B cell (primary cell): ENCODE data around the gene TPCN2. TPM values are rescaled to one million over a fixed set of nuclear protein-coding genes. Genes with fewer than 3 reads are reported as not detected.

Experiments
- ATAC-seq: fragments of 200-7000 bp; cut with Tn5 transposase; one replicate; pipeline ENCODE4 v1.10.0; 2021; ENCODE audit warnings: low read depth, mild to moderate bottlenecking, moderate number of reproducible peaks, moderate library complexity
- CTCF ChIA-PET: fragments of 350-600 bp; sonication (Branson Sonifier 250); formaldehyde crosslinking; loops from one replicate; lab custom pipeline; 2021; ENCODE audit warnings: antibody characterized with exemption, inconsistent platforms; lab: Charles Lee
- POLR2A ChIA-PET: fragments of 350-600 bp; sonication (Branson Sonifier 250); formaldehyde crosslinking; loops from one replicate; lab custom pipeline; 2021; ENCODE audit warnings: antibody characterized with exemption; lab: Charles Lee
- DNase-seq: peaks from one replicate; pipeline ENCODE4 v3.0.0; 2013
- H2AFZ ChIP-seq: 2 replicates; pipeline ENCODE4 v1.6.1; 2012; ENCODE audit warnings: mild to moderate bottlenecking, low read depth, low read length; ENCODE audit not compliant: insufficient read depth, poor library complexity, severe bottlenecking
- H3K27ac ChIP-seq, 2 donors: 1 replicate in 1 of 2; 2 replicates in 1 of 2; pipeline ENCODE4 v1.5.1; 2012 to 2013; ENCODE audit warnings: low read length in 2 of 2, mild to moderate bottlenecking in 2 of 2, moderate library complexity in 1 of 2
- H3K27me3 ChIP-seq, 4 experiments: fragments of 200-600 bp in 1 of 4; sonication (generic) in 1 of 4; replicated peaks in 1 of 4; 1 replicate in 2 of 4; 2 replicates in 2 of 4; pipeline versions ENCODE4 v1.6.1 to v1.7.0; 2013 to 2016; ENCODE audit warnings: low read length in 3 of 4, mild to moderate bottlenecking in 2 of 4, mixed read lengths in 1 of 4, moderate library complexity in 1 of 4; ENCODE audit not compliant: insufficient read depth in 4 of 4, control insufficient read depth in 3 of 4; ENCODE audit errors: control extremely low read depth in 1 of 4
- H3K36me3 ChIP-seq, 2 experiments: replicated peaks in 1 of 2; 1 replicate in 1 of 2; 2 replicates in 1 of 2; pipeline versions ENCODE4 v1.6.1 to v1.7.1; 2013; ENCODE audit warnings: low read length in 1 of 2; ENCODE audit not compliant: insufficient read depth in 2 of 2, control insufficient read depth in 1 of 2; ENCODE audit errors: control extremely low read depth in 1 of 2, extremely low read depth in 1 of 2
- H3K4me1 ChIP-seq, 2 donors: fragments of 200-600 bp in 1 of 2; sonication (generic) in 1 of 2; 1 replicate in 1 of 2; 2 replicates in 1 of 2; pipeline versions ENCODE4 v1.5.1 to v1.6.1; 2013 to 2017; ENCODE audit warnings: low read length in 2 of 2; ENCODE audit not compliant: control insufficient read depth in 2 of 2, insufficient read depth in 2 of 2
- H3K4me2 ChIP-seq: replicated peaks from 2 replicates; pipeline ENCODE3; 2012; ENCODE audit warnings: mild to moderate bottlenecking, low read depth, low read length; ENCODE audit not compliant: poor library complexity, severe bottlenecking
- H3K4me3 ChIP-seq, 5 experiments: fragments of 200-600 bp in 1 of 5; sonication (generic) in 1 of 5; 1 replicate in 3 of 5; 2 replicates in 2 of 5; pipeline versions ENCODE4 v1.5.1 to v1.7.0; 2011 to 2016; ENCODE audit warnings: low read length in 4 of 5, mild to moderate bottlenecking in 4 of 5, low read depth in 2 of 5, control low read depth in 1 of 5, moderate library complexity in 1 of 5; ENCODE audit not compliant: insufficient read depth in 1 of 5; ENCODE audit errors: control extremely low read depth in 1 of 5, extremely low read depth in 1 of 5
- H3K79me2 ChIP-seq: fragments of 200-600 bp; sonication (generic); one replicate; pipeline ENCODE4 v1.6.0; 2016; ENCODE audit warnings: low read length; ENCODE audit not compliant: control insufficient read depth, insufficient read depth
- H3K9ac ChIP-seq: fragments of 200-600 bp; sonication (generic); 2 replicates; pipeline ENCODE4 v1.6.1; 2017; ENCODE audit warnings: mild to moderate bottlenecking, low read length, moderate library complexity
- H3K9me3 ChIP-seq, 3 donors: one replicate each; pipeline versions ENCODE4 v1.6.1 to v1.7.1; 2013; ENCODE audit warnings: low read length in 2 of 3; ENCODE audit not compliant: control insufficient read depth in 2 of 3, insufficient read depth in 1 of 3; ENCODE audit errors: control extremely low read depth in 1 of 3
- H4K20me1 ChIP-seq: 2 replicates; pipeline ENCODE4 v1.6.0; 2012; ENCODE audit warnings: mild to moderate bottlenecking, low read length; ENCODE audit not compliant: insufficient read depth, control insufficient read depth, poor library complexity, severe bottlenecking
- H3K27ac Mint-ChIP-seq: one replicate; pipeline ENCODE4 v1.8.0; 2021; ENCODE audit warnings: mixed read lengths
- H3K27me3 Mint-ChIP-seq: one replicate; pipeline ENCODE4 v1.8.0; 2021; ENCODE audit warnings: mixed read lengths
- H3K4me1 Mint-ChIP-seq: one replicate; pipeline ENCODE4 v1.8.0; 2021; ENCODE audit warnings: mixed read lengths
- H3K4me3 Mint-ChIP-seq: one replicate; pipeline ENCODE4 v1.8.0; 2021; ENCODE audit warnings: mixed read lengths
- H3K9me3 Mint-ChIP-seq: one replicate; pipeline ENCODE4 v1.8.0; 2022; ENCODE audit warnings: mixed read lengths; ENCODE audit not compliant: insufficient read depth
- EZH2 ChIP-seq: IDR thresholded peaks from 2 replicates; pipeline ENCODE4 v1.6.1; 2012; ENCODE audit warnings: borderline replicate concordance, low read depth, mild to moderate bottlenecking, moderate library complexity, low read length; ENCODE audit not compliant: insufficient read depth, poor library complexity, severe bottlenecking
- WGBS: methylation state at CpG from one replicate; pipeline ENCODE4 v1.1.5; 2013; ENCODE audit warnings: missing lambda C conversion rate; ENCODE audit not compliant: insufficient coverage; 5-methylcytosine and 5-hydroxymethylcytosine counted together
- intact Hi-C: fragments of 100-400 bp; cut with micrococcal nuclease; formaldehyde crosslinking; loops from one replicate; pipeline ENCODE4 v1.10.0; 2022
- polyA plus RNA-seq: library from polyadenylated mRNA; depleted of rRNA; stranded (reverse); fragments of >200 nt; gene quantifications from 2 replicates; pipeline ENCODE4 v1.2.3, GENCODE V29; 2012
- total RNA-seq, 2 donors: library from RNA; stranded (reverse); fragments of 120-200 nt in 1 of 2; gene quantifications; 1 replicate in 1 of 2; 2 replicates in 1 of 2; pipeline versions ENCODE4 v1.2.3 to v1.2.4, GENCODE V29; 2013 to 2022
- TF ChIP-seq, protein P1 (sequence below): fragments of 200-600 bp; IDR thresholded peaks from one replicate; pipeline ENCODE4 v1.8.0; 2022; ENCODE audit warnings: antibody characterized with exemption, mild to moderate bottlenecking

Gene TPCN2
- total and polyA plus RNA-seq, 2 donors (not counting 1 experiment from before 2014, with no cell fraction given), result 16.8 to 71.4 TPM

GRCh38 chr11:69167130-69167915, 118.6 kb downstream of the TPCN2 start:
- no peaks in the 10 kb centered on the region for H3K36me3 ChIP-seq
- CTCF ChIA-PET, result no interaction called here
- intact Hi-C loops, result no loop called here
- no peaks in the 10 kb centered on the region for H3K79me2 ChIP-seq
- H3K9me3 Mint-ChIP-seq, result peaks cover 6% of the 10 kb centered on the region
- H2AFZ ChIP-seq, result no peak overlapping the region
- H3K4me3 ChIP-seq, result no peak overlapping the region
- peaks cover 3 to 7% (median 5%) of the 10 kb centered on the region in 3 donors for H3K9me3 ChIP-seq
- H3K27me3 ChIP-seq, result no peaks in the 10 kb centered on the region
- 90% methylated on average over 10 of the region's 10 CpGs for whole genome bisulfite sequencing
- H3K4me1 Mint-ChIP-seq, result peaks cover 9% of the 10 kb centered on the region
- H3K4me2 ChIP-seq, result no peak overlapping the region
- no peak overlapping the region for H3K27ac ChIP-seq
- ATAC-seq (no peak), DNase-seq (no peak)
- POLR2A ChIA-PET, result no interaction called here
- no peak overlapping the region for H3K4me3 Mint-ChIP-seq
- no peak overlapping the region for H3K27ac Mint-ChIP-seq
- TF ChIP-seq, protein P1, sequence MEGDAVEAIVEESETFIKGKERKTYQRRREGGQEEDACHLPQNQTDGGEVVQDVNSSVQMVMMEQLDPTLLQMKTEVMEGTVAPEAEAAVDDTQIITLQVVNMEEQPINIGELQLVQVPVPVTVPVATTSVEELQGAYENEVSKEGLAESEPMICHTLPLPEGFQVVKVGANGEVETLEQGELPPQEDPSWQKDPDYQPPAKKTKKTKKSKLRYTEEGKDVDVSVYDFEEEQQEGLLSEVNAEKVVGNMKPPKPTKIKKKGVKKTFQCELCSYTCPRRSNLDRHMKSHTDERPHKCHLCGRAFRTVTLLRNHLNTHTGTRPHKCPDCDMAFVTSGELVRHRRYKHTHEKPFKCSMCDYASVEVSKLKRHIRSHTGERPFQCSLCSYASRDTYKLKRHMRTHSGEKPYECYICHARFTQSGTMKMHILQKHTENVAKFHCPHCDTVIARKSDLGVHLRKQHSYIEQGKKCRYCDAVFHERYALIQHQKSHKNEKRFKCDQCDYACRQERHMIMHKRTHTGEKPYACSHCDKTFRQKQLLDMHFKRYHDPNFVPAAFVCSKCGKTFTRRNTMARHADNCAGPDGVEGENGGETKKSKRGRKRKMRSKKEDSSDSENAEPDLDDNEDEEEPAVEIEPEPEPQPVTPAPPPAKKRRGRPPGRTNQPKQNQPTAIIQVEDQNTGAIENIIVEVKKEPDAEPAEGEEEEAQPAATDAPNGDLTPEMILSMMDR, result no peak
- TF ChIP-seq EZH2, result no peak
- H3K4me1 ChIP-seq, result peaks cover 6 to 8% of the 10 kb centered on the region in 2 donors
- no peaks in the 10 kb centered on the region for H4K20me1 ChIP-seq
- peaks cover 9% of the 10 kb centered on the region for H3K27me3 Mint-ChIP-seq
- no peak overlapping the region for H3K9ac ChIP-seq

DNA sequence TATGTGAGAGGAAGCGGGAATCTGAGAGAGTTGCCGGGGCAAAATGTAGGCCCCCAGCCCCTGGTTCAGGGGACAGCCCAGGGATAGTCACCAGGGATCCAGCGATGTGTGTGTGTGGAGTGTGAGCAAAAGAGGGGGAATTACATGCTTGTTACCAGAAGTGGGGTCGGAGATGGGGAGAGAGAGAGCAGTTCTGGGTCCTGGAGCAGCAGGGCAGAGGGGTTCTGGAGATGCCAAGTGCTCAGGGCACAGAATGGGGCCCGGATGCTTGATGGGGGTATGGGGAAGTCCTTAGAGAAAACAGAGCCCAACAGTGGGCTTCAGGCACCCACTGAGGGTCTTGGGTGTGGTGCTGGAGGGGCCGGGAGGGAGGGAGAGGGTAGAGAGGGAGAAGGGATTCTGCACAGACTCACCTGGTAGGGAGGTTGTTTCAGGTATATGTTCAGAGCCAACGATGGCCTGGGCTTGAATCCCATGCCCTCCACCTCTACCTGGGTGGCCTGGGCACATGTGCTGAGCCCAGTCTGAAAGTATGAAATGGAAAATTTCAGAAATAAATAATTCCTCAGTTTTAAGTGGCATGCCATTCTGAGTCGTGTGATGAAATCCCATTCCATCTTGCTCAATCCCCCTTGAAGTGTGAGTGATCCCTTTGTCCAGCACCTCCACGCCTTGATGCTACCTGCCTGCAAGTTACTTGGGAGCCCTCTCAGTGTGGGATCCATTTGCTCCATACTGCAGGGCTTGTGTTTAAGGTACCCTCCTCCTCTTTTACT, 119.4 kb downstream of the TPCN2 start:
- Histone ChIP-seq H3K27ac (no peak overlapping the region), H3K79me2 (no peaks in the 10 kb centered on the region), H3K9me3 (peaks cover 3 to 7% (median 4%) of the 10 kb centered on the region in 3 donors), H3K36me3 (no peaks in the 10 kb centered on the region), H3K4me1 (peaks cover 6 to 8% of the 10 kb centered on the region in 2 donors), H3K4me2 (no peak overlapping the region), H4K20me1 (no peaks in the 10 kb centered on the region), H2AFZ (no peak overlapping the region), H3K4me3 (no peak overlapping the region), H3K9ac (no peak overlapping the region), H3K27me3 (no peaks in the 10 kb centered on the region)
- CTCF ChIA-PET, result no interaction called here
- peaks cover 9% of the 10 kb centered on the region for H3K27me3 Mint-ChIP-seq
- H3K4me1 Mint-ChIP-seq, result peaks cover 9% of the 10 kb centered on the region
- TF ChIP-seq, protein P1, result no peak
- no peak for TF ChIP-seq EZH2
- 87% methylated on average over 8 of the region's 9 CpGs for WGBS
- no peak overlapping the region for H3K27ac Mint-ChIP-seq
- peaks cover 3% of the 10 kb centered on the region for H3K9me3 Mint-ChIP-seq
- intact Hi-C loops, result no loop called here
- ATAC-seq, result no peak
- POLR2A ChIA-PET, result no interaction called here
- DNase-seq, result no peak
- no peak overlapping the region for H3K4me3 Mint-ChIP-seq
